HepG2 (cell line): ENCODE data around the gene STRN4. TPM values are rescaled to one million over a fixed set of nuclear protein-coding genes. Genes with fewer than 3 reads are reported as not detected.

ENCODE experiments used
- DNMT1 ChIP-seq: sonication (generic); formaldehyde crosslinking; IDR thresholded peaks from 2 replicates; pipeline ENCODE4 v1.5.1; 2020; ENCODE audit warnings: mild to moderate bottlenecking, missing genetic modification reagents
- KLF11 ChIP-seq: IDR thresholded peaks from 2 replicates; pipeline ENCODE4 v1.6.1; 2016; ENCODE audit warnings: missing compliant biosample characterization
- NCOA2 ChIP-seq: sonication (generic); formaldehyde crosslinking; IDR thresholded peaks from 2 replicates; pipeline ENCODE4 v1.8.0; 2022; ENCODE audit warnings: inconsistent platforms
- NONO ChIP-seq, 2 experiments: fragments of 450-650 bp in 1 of 2; sonication (generic) in 1 of 2; formaldehyde crosslinking in 1 of 2; IDR thresholded peaks in 1 of 2; conservative IDR thresholded peaks in 1 of 2; 2 replicates each; pipeline versions ENCODE4 v1.6.1 to v1.8.0; 2017 to 2022; ENCODE audit warnings: mild to moderate bottlenecking in 1 of 2, missing genetic modification reagents in 1 of 2, moderate library complexity in 1 of 2
- RCOR2 ChIP-seq: IDR thresholded peaks from 2 replicates; pipeline ENCODE4 v1.6.1; 2016; ENCODE audit warnings: missing biosample characterization, missing genetic modification reagents
- REXO4 ChIP-seq: sonication (generic); formaldehyde crosslinking; IDR thresholded peaks from 2 replicates; pipeline ENCODE4 v1.8.0; 2022; ENCODE audit warnings: missing genetic modification reagents, mild to moderate bottlenecking, borderline replicate concordance
- ZNF143 ChIP-seq: sonication (generic); formaldehyde crosslinking; IDR thresholded peaks from 2 replicates; pipeline ENCODE4 v1.4.0; 2020; ENCODE audit warnings: missing genetic modification reagents
- ZNF550 ChIP-seq: sonication (generic); formaldehyde crosslinking; IDR thresholded peaks from 2 replicates; pipeline ENCODE4 v1.4.0; 2020; ENCODE audit warnings: mild to moderate bottlenecking, missing genetic modification reagents, borderline replicate concordance
- ZNF841 ChIP-seq: sonication (generic); formaldehyde crosslinking; IDR thresholded peaks from 2 replicates; pipeline ENCODE4 v1.8.1; 2023; ENCODE audit warnings: missing genetic modification reagents, borderline replicate concordance
- polyA plus RNA-seq, 8 experiments: library from polyadenylated mRNA; depleted of rRNA in 3 of 8; stranded (reverse) in 7 of 8; unstranded in 1 of 8; fragments of >200 nt; fragmentation: Illumina TruSeq in 4 of 8; extraction: Trizol in 4 of 8; gene quantifications; 2 replicates each; pipeline versions ENCODE4 v1.2.1 to v1.2.3, GENCODE V29; 2011 to 2016; ENCODE audit warnings: low read depth in 4 of 8, missing spikeins in 1 of 8, mixed read lengths in 1 of 8; ENCODE audit not compliant: insufficient read depth in 1 of 8
- total RNA-seq, 5 experiments: library from RNA; depleted of rRNA; stranded (reverse); fragments of >200 nt; fragmentation: Illumina TruSeq; extraction: Trizol; gene quantifications; 2 replicates each; pipeline ENCODE4 v1.2.3, GENCODE V29; 2016; ENCODE audit warnings: low read depth in 1 of 5
- TF ChIP-seq, protein P1 (sequence below): sonication (generic); formaldehyde crosslinking; IDR thresholded peaks from 2 replicates; pipeline ENCODE4 v1.8.1; 2023; ENCODE audit warnings: mild to moderate bottlenecking, missing genetic modification reagents
- TF ChIP-seq, protein P2 (sequence below): sonication (generic); formaldehyde crosslinking; IDR thresholded peaks from 2 replicates; pipeline ENCODE4 v1.4.0; 2020; ENCODE audit warnings: missing genetic modification reagents
- TF ChIP-seq, protein P3 (sequence below): sonication (generic); formaldehyde crosslinking; IDR thresholded peaks from 2 replicates; pipeline ENCODE4 v1.8.1; 2023; ENCODE audit warnings: missing genetic modification reagents, mild to moderate bottlenecking, borderline replicate concordance
- TF ChIP-seq, protein P4 (sequence below), 2 experiments: sonication (generic) in 1 of 2; formaldehyde crosslinking in 1 of 2; IDR thresholded peaks; 2 replicates each; pipeline versions ENCODE4 v1.4.0 to v1.6.1; 2018 to 2020; ENCODE audit warnings: missing genetic modification reagents in 2 of 2, borderline replicate concordance in 1 of 2, low read depth in 1 of 2, mild to moderate bottlenecking in 1 of 2, missing biosample characterization in 1 of 2
- TF ChIP-seq, protein P5 (sequence below): sonication (generic); formaldehyde crosslinking; IDR thresholded peaks from 2 replicates; pipeline ENCODE4 v1.4.0; 2020; ENCODE audit warnings: mild to moderate bottlenecking, low read depth, missing genetic modification reagents
- TF ChIP-seq, protein P6 (sequence below): sonication (generic); formaldehyde crosslinking; IDR thresholded peaks from 2 replicates; pipeline ENCODE4 v1.4.0; 2020; ENCODE audit warnings: missing genetic modification reagents

STRN4 gene
- total and polyA plus RNA-seq, 2 of the 13 experiments (the other 11 are each of a cell fraction or from before 2014, with no cell fraction given), result 43.1 to 57.3 TPM

DNA sequence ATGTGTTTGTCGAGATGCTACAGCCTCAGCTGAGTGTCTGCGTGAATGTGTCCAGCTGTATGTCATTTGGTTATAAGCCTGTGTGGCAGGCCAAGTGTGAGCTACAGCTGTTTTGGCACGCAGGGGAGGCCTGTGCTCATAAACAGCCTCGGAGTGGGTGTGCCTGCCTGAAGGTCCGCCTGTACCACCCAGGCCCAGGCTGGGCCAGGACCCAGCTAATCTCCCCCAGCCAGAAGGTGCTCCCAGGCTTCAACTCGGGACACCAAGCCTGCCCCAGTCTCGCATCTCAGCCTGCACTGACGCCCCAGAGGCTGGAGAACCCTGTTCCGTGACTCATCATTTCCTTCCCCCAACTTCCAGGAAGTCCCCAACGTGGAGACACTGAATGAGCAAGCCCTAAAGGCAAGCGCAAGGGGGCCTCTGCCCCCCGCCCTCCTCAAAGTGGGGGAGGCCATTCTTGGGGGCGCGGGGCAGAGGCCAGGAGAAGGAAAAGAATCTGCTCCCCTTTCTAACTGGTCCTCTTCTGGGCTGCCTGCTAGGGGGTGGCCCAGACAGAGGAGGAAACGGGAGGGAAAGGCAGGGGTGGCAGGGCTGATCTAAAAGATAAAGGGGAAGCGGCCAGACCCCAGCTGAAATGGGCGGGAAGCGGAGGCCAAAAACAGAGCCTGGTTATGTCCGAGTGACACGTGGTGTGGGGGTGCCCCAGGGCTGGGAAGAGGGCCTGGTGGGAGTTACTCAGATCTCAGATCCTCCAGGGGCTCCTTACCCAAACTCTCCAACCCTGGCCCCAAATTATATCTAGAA lies 40.2 kb upstream of the STRN4 start (continued):
- TF ChIP-seq, protein P1, sequence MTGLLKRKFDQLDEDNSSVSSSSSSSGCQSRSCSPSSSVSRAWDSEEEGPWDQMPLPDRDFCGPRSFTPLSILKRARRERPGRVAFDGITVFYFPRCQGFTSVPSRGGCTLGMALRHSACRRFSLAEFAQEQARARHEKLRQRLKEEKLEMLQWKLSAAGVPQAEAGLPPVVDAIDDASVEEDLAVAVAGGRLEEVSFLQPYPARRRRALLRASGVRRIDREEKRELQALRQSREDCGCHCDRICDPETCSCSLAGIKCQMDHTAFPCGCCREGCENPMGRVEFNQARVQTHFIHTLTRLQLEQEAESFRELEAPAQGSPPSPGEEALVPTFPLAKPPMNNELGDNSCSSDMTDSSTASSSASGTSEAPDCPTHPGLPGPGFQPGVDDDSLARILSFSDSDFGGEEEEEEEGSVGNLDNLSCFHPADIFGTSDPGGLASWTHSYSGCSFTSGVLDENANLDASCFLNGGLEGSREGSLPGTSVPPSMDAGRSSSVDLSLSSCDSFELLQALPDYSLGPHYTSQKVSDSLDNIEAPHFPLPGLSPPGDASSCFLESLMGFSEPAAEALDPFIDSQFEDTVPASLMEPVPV (CRISPR knock-in tag), result no peak
- TF ChIP-seq, protein P2, sequence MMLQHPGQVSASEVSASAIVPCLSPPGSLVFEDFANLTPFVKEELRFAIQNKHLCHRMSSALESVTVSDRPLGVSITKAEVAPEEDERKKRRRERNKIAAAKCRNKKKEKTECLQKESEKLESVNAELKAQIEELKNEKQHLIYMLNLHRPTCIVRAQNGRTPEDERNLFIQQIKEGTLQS, result no peak
- TF ChIP-seq, protein P3, sequence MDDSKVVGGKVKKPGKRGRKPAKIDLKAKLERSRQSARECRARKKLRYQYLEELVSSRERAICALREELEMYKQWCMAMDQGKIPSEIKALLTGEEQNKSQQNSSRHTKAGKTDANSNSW (CRISPR knock-in tag), result no peak
- 0 out of 2 replicates have a peak, but pooled peaks have one; percentile 2 for TF ChIP-seq KLF11 (CRISPR knock-in tag)
- TF ChIP-seq REXO4, result no peak
- TF ChIP-seq, protein P4, sequence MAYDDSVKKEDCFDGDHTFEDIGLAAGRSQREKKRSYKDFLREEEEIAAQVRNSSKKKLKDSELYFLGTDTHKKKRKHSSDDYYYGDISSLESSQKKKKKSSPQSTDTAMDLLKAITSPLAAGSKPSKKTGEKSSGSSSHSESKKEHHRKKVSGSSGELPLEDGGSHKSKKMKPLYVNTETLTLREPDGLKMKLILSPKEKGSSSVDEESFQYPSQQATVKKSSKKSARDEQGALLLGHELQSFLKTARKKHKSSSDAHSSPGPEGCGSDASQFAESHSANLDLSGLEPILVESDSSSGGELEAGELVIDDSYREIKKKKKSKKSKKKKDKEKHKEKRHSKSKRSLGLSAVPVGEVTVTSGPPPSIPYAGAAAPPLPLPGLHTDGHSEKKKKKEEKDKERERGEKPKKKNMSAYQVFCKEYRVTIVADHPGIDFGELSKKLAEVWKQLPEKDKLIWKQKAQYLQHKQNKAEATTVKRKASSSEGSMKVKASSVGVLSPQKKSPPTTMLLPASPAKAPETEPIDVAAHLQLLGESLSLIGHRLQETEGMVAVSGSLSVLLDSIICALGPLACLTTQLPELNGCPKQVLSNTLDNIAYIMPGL (CRISPR knock-in tag; IDR thresholded peaks at IDR 0.05; ENCODE audit: borderline replicate concordance in 1 of 2, low read depth in 1 of 2), result peak; percentile 19 to 69; a peak in 1 of 4 replicates
- TF ChIP-seq DNMT1 (CRISPR knock-in tag), result no peak
- TF ChIP-seq, protein P5, sequence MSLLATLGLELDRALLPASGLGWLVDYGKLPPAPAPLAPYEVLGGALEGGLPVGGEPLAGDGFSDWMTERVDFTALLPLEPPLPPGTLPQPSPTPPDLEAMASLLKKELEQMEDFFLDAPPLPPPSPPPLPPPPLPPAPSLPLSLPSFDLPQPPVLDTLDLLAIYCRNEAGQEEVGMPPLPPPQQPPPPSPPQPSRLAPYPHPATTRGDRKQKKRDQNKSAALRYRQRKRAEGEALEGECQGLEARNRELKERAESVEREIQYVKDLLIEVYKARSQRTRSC (CRISPR knock-in tag), result no peak
- no peak for TF ChIP-seq NONO (IDR thresholded peaks at IDR 0.05)
- 0 out of 2 replicates have a peak, but pooled peaks have one; percentile 22 for TF ChIP-seq NONO (CRISPR knock-in tag; conservative IDR thresholded peaks at IDR 0.05)
- TF ChIP-seq ZNF841, result no peak
- no peak for TF ChIP-seq RCOR2 (CRISPR knock-in tag)
- no peak for TF ChIP-seq ZNF143 (CRISPR knock-in tag)
- TF ChIP-seq NCOA2 (CRISPR knock-in tag), result no peak
- TF ChIP-seq, protein P6, sequence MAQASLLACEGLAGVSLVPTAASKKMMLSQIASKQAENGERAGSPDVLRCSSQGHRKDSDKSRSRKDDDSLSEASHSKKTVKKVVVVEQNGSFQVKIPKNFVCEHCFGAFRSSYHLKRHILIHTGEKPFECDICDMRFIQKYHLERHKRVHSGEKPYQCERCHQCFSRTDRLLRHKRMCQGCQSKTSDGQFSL, result 0 out of 2 replicates have a peak, but pooled peaks have one; percentile 52
- no peak for TF ChIP-seq ZNF550 (CRISPR knock-in tag)
